DOHH2 (cell line): ENCODE measurements around the gene PODN.

Source experiments
- H3F3A ChIP-seq: fragments of 200-600 bp; sonication (generic), shearing (Covaris generic); 2 replicates; pipeline ENCODE4 v1.6.0; 2016; ENCODE audit warnings: antibody characterized with exemption, mild to moderate bottlenecking; ENCODE audit not compliant: control insufficient read depth, insufficient read depth
- H3K27ac ChIP-seq: fragments of 200-600 bp; sonication (generic); 2 replicates; pipeline ENCODE4 v1.5.1; 2014; ENCODE audit warnings: low read depth, mild to moderate bottlenecking, low read length, moderate library complexity
- H3K27me3 ChIP-seq: fragments of 200-600 bp; sonication (generic); 2 replicates; pipeline ENCODE4 v1.6.1; 2014; ENCODE audit warnings: mild to moderate bottlenecking, low read length, mixed read lengths; ENCODE audit not compliant: control insufficient read depth
- H3K36me3 ChIP-seq: fragments of 200-600 bp; sonication (generic); 2 replicates; pipeline ENCODE4 v1.6.1; 2014; ENCODE audit warnings: mild to moderate bottlenecking, low read length, moderate library complexity, mixed read lengths; ENCODE audit not compliant: control insufficient read depth
- H3K4me1 ChIP-seq: fragments of 200-600 bp; sonication (generic); 2 replicates; pipeline ENCODE4 v1.6.1; 2014; ENCODE audit warnings: mild to moderate bottlenecking, low read length, mixed read lengths; ENCODE audit not compliant: control insufficient read depth
- H3K4me2 ChIP-seq: fragments of 200-600 bp; sonication (generic); 2 replicates; pipeline ENCODE4 v1.6.0; 2014; ENCODE audit warnings: mild to moderate bottlenecking, low read length, moderate library complexity
- H3K4me3 ChIP-seq: fragments of 200-600 bp; sonication (generic); 2 replicates; pipeline ENCODE4 v1.5.1; 2014; ENCODE audit warnings: mild to moderate bottlenecking, low read length, mixed read lengths
- H3K79me2 ChIP-seq: fragments of 200-600 bp; sonication (generic); 2 replicates; pipeline ENCODE4 v1.6.1; 2014; ENCODE audit warnings: mild to moderate bottlenecking, low read length, mixed read lengths; ENCODE audit not compliant: control insufficient read depth
- H3K9me2 ChIP-seq: fragments of 200-600 bp; sonication (generic); replicated peaks from 2 replicates; pipeline ENCODE4 v1.6.1; 2014; ENCODE audit warnings: mild to moderate bottlenecking, low read length, mixed read lengths; ENCODE audit not compliant: control insufficient read depth
- H3K9me3 ChIP-seq: fragments of 200-600 bp; sonication (generic); 2 replicates; pipeline ENCODE4 v1.6.1; 2014; ENCODE audit warnings: antibody characterized with exemption, low read length, mixed read lengths; ENCODE audit not compliant: control insufficient read depth, insufficient read depth
- H4K20me1 ChIP-seq: fragments of 200-600 bp; sonication (generic); 2 replicates; pipeline ENCODE4 v1.6.0; 2014; ENCODE audit warnings: low read depth, mild to moderate bottlenecking, antibody characterized with exemption, low read length, moderate library complexity; ENCODE audit not compliant: control insufficient read depth, insufficient read depth
- EZH2phosphoT487 ChIP-seq: fragments of 200-600 bp; sonication (generic); IDR thresholded peaks from 2 replicates; pipeline ENCODE4 v1.6.1; 2017; ENCODE audit warnings: borderline replicate concordance, mild to moderate bottlenecking, antibody characterized with exemption, low read length, moderate library complexity, mixed read lengths
- TF ChIP-seq, protein P1 (sequence below): fragments of 200-600 bp; sonication (generic); IDR thresholded peaks from one replicate; pipeline ENCODE4 v1.5.1; 2014; ENCODE audit warnings: antibody characterized with exemption, mild to moderate bottlenecking, low read depth, low read length; ENCODE audit not compliant: poor library complexity, severe bottlenecking

Gene PODN

DNA sequence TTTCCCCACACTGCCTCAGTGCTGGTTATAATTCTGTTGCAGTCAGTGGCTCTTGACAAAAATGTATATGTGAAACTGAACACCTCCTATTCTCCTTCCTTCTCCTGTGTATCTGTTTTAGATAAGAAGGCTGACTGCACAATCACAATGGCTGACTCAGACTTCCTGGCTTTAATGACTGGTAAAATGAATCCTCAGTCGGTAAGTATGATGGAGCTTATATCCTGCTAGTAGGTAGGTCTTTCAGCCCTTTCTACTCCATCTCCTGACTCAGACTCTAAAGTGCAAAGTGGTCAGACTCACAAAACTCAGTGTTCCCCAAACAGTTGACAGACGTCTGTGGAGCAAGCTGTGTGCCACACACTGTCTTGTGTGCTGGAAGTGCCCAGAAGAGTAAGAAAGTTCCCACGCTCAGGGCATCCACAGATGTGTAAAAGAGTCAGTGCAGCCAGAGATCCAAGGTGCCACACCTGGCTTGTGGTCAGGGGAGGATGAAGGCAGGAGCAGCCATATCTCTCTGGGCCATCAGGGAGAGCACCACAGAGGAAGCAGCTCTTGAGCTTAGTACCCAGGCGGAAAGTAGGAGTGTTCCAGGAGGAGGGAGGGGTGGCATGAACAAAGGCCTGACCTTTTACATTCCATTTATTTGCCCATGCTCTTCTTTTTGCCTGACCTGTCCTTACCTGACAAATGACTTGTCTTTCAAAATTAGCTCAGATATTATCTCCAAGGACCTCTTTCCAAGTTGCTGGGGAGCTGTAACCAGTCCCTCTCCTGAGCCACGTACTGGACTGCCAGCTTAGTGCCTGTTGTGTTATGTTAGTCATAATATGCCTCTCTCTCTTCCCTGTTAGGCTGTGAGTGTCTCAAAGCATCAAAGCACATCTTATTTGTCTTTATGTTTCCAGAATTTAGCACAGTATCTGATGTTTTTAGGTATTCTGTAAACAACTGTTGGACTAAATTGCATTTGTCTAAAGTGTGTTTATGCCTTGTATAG, 14.0 kb upstream of the PODN start:
- Histone ChIP-seq H3K9me3 (no peaks in the 10 kb centered on the region), H3F3A (no peaks in the 10 kb centered on the region), H3K4me2 (no peak overlapping the region), H3K79me2 (no peaks in the 10 kb centered on the region), H3K27me3 (no peaks in the 10 kb centered on the region), H3K36me3 (peaks cover 4% of the 10 kb centered on the region; the same call in 1 of the 2 replicates), H3K9me2 (no peaks in the 10 kb centered on the region), H3K27ac (no peak overlapping the region), H3K4me3 (no peak overlapping the region), H4K20me1 (no peaks in the 10 kb centered on the region), H3K4me1 (no peaks in the 10 kb centered on the region)
- TF ChIP-seq, protein P1, sequence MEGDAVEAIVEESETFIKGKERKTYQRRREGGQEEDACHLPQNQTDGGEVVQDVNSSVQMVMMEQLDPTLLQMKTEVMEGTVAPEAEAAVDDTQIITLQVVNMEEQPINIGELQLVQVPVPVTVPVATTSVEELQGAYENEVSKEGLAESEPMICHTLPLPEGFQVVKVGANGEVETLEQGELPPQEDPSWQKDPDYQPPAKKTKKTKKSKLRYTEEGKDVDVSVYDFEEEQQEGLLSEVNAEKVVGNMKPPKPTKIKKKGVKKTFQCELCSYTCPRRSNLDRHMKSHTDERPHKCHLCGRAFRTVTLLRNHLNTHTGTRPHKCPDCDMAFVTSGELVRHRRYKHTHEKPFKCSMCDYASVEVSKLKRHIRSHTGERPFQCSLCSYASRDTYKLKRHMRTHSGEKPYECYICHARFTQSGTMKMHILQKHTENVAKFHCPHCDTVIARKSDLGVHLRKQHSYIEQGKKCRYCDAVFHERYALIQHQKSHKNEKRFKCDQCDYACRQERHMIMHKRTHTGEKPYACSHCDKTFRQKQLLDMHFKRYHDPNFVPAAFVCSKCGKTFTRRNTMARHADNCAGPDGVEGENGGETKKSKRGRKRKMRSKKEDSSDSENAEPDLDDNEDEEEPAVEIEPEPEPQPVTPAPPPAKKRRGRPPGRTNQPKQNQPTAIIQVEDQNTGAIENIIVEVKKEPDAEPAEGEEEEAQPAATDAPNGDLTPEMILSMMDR = no peak
- no peak for TF ChIP-seq EZH2phosphoT487

DNA sequence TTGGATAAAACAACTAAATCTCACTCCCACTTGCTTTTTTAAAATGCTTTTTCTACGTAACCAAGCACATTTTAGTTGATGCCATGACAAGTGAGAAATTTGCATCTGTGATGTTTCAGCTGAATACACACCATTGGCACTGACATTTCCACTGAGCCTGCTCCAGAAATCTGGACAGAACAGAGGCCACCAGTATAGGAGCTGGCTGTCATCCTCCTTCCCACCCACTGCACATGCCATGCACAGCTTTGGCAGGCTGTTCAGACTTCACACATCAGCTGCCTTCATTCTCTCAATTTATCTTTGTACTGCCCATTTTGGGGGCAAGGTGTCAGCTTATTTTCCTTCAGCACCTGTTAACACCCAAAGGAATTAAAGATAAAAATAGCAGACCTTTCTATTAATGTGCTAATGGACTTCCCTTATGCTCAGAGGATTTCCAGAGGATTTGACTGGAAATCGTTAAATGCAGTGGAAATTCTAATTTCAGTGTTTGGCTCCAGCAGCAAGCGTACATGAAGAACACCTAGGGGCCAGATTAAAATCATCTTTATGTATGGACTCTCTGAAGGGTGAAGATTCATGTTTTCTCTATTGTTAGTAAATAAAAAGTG, 12.9 kb upstream of the PODN start:
- no peak overlapping the region for H3K4me3 ChIP-seq
- H4K20me1 ChIP-seq = no peaks in the 10 kb centered on the region
- H3K4me1 ChIP-seq = no peaks in the 10 kb centered on the region
- H3K79me2 ChIP-seq = no peaks in the 10 kb centered on the region
- no peak overlapping the region for H3K4me2 ChIP-seq
- H3K9me3 ChIP-seq = no peaks in the 10 kb centered on the region
- no peak overlapping the region for H3K27ac ChIP-seq
- no peaks in the 10 kb centered on the region for H3K27me3 ChIP-seq
- H3K36me3 ChIP-seq = peaks cover 4% of the 10 kb centered on the region; the same call in 1 of the 2 replicates
- TF ChIP-seq EZH2phosphoT487 = no peak
- TF ChIP-seq, protein P1 = no peak
- H3F3A ChIP-seq = no peaks in the 10 kb centered on the region
- H3K9me2 ChIP-seq = no peaks in the 10 kb centered on the region

GRCh38 chr1:53049574-53049967, 12.4 kb upstream of the PODN start:
- Histone ChIP-seq H3K9me3 (no peaks in the 10 kb centered on the region), H3K27ac (no peak overlapping the region), H3K36me3 (peaks cover 4% of the 10 kb centered on the region; the same call in 1 of the 2 replicates), H4K20me1 (no peaks in the 10 kb centered on the region), H3K27me3 (no peaks in the 10 kb centered on the region), H3K9me2 (no peaks in the 10 kb centered on the region), H3K4me1 (no peaks in the 10 kb centered on the region), H3F3A (no peaks in the 10 kb centered on the region), H3K4me2 (no peak overlapping the region), H3K4me3 (no peak overlapping the region), H3K79me2 (no peaks in the 10 kb centered on the region)
- no peak for TF ChIP-seq EZH2phosphoT487
- TF ChIP-seq, protein P1 = no peak
